PFSK-1 (cell line): ENCODE results near the gene SEMA4F.

Experiments used
- FOXP2 ChIP-seq: optimal IDR thresholded peaks from 2 replicates; pipeline ENCODE3; 2011; ENCODE audit warnings: borderline replicate concordance, control low read depth, inconsistent platforms; ENCODE audit not compliant: insufficient read depth; ENCODE audit errors: extremely low read length, extremely low read depth
- POLR2AphosphoS5 ChIP-seq: IDR thresholded peaks from 2 replicates; pipeline ENCODE4 v1.6.1; 2012; ENCODE audit warnings: low read depth, mild to moderate bottlenecking, control low read depth, low read length, moderate library complexity
- REST ChIP-seq, 2 experiments: IDR thresholded peaks; 2 replicates each; pipeline versions ENCODE4 v1.6.1 to v1.8.0; 2011 to 2012; ENCODE audit warnings: low read depth in 2 of 2, low read length in 2 of 2, control low read depth in 1 of 2, inconsistent platforms in 1 of 2, mild to moderate bottlenecking in 1 of 2, moderate library complexity in 1 of 2; ENCODE audit not compliant: insufficient read depth in 1 of 2
- SIN3A ChIP-seq: IDR thresholded peaks from 2 replicates; pipeline ENCODE4 v1.6.1; 2012; ENCODE audit warnings: mild to moderate bottlenecking, low read length, moderate library complexity, borderline replicate concordance; ENCODE audit not compliant: insufficient read depth
- TAF1 ChIP-seq: IDR thresholded peaks from 2 replicates; pipeline ENCODE4 v1.6.1; 2012; ENCODE audit warnings: low read length, control low read depth, borderline replicate concordance; ENCODE audit not compliant: insufficient read depth

SEMA4F gene

GRCh38 chr2:74668087-74668486 lies 14.0 kb downstream of the SEMA4F start:
- TF ChIP-seq SIN3A, result no peak
- TF ChIP-seq TAF1, result no peak
- no peak for TF ChIP-seq FOXP2
- no peak for TF ChIP-seq REST (IDR thresholded peaks at IDR 0.05; ENCODE audit: insufficient read depth in 1 of 2, low read depth in 2 of 2, low read length in 2 of 2)
- TF ChIP-seq POLR2AphosphoS5, result no peak

- no peak for TF ChIP-seq FOXP2
- TF ChIP-seq TAF1, result no peak
- TF ChIP-seq POLR2AphosphoS5, result no peak
- no peak for TF ChIP-seq REST (IDR thresholded peaks at IDR 0.05; ENCODE audit: insufficient read depth in 1 of 2, low read depth in 2 of 2, low read length in 2 of 2)
- TF ChIP-seq SIN3A, result no peak
Observed at GRCh38 chr2:74670263-74670662, 16.2 kb downstream of the SEMA4F start.

- no peak for TF ChIP-seq REST (IDR thresholded peaks at IDR 0.05; ENCODE audit: insufficient read depth in 1 of 2, low read depth in 2 of 2, low read length in 2 of 2)
- no peak for TF ChIP-seq TAF1
- TF ChIP-seq SIN3A, result no peak
- no peak for TF ChIP-seq POLR2AphosphoS5
- TF ChIP-seq FOXP2, result no peak
Observed at GRCh38 chr2:74671479-74671878, 17.4 kb downstream of the SEMA4F start.

GRCh38 chr2:74673826-74674528 lies 19.9 kb downstream of the SEMA4F start:
- TF ChIP-seq FOXP2 (no peak), SIN3A (no peak), TAF1 (no peak), POLR2AphosphoS5 (no peak), REST (IDR thresholded peaks at IDR 0.05; ENCODE audit: insufficient read depth in 1 of 2, low read depth in 2 of 2, low read length in 2 of 2) (no peak)
